ENCODE results near the gene SCN9A. TPM values are rescaled to one million over a fixed set of nuclear protein-coding genes. Genes with fewer than 3 reads are reported as not detected.

Gene SCN9A
- total and polyA plus RNA-seq, 2 donors from 2014 or later: 0.99 to 5.3 TPM

- no peak overlapping the region for H3K27ac ChIP-seq (ENCODE audit: low read depth in 2 of 2, low read length in 2 of 2)
- H3K9me3 ChIP-seq (ENCODE audit: control insufficient read depth in 2 of 3, insufficient read depth in 1 of 3, low read length in 3 of 3): no peaks in the 10 kb centered on the region
- H3K4me3 ChIP-seq (ENCODE audit: low read length in 3 of 3): no peak overlapping the region
- DNase-seq: no peak
- intact Hi-C loops (cut with DNase I): no loop called here
- no peaks in the 10 kb centered on the region for H3K27me3 ChIP-seq (ENCODE audit: control insufficient read depth, insufficient read depth, low read length)
- TF ChIP-seq CTCF (IDR thresholded peaks at IDR 0.05; ENCODE audit: borderline replicate concordance, extremely low read depth, insufficient read depth): no peak
- H3K36me3 ChIP-seq (ENCODE audit: control insufficient read depth in 2 of 3, insufficient read depth in 3 of 3, low read length in 3 of 3): no peaks in the 10 kb centered on the region
- H3K4me1 ChIP-seq (ENCODE audit: control insufficient read depth in 2 of 3, insufficient read depth in 2 of 3, low read depth in 1 of 3, low read length in 3 of 3): peaks cover 0 to 4% (median 0%) of the 10 kb centered on the region in 3 donors
- H3K9ac ChIP-seq (ENCODE audit: low read length in 3 of 3): no peak overlapping the region
- no peak for FAIRE-seq
Measured at GRCh38 chr2:166239548-166239947, 136.2 kb downstream of the SCN9A start.

GRCh38 chr2:166238176-166238575, 137.6 kb downstream of the SCN9A start:
- no peak overlapping the region for H3K9ac ChIP-seq (ENCODE audit: low read length in 3 of 3)
- intact Hi-C loops (cut with DNase I): no loop called here
- no peaks in the 10 kb centered on the region for H3K9me3 ChIP-seq (ENCODE audit: control insufficient read depth in 2 of 3, insufficient read depth in 1 of 3, low read length in 3 of 3)
- no peaks in the 10 kb centered on the region for H3K27me3 ChIP-seq (ENCODE audit: control insufficient read depth, insufficient read depth, low read length)
- peaks cover 0 to 4% (median 0%) of the 10 kb centered on the region in 3 donors for H3K4me1 ChIP-seq (ENCODE audit: control insufficient read depth in 2 of 3, insufficient read depth in 2 of 3, low read depth in 1 of 3, low read length in 3 of 3)
- no peak for DNase-seq
- no peak overlapping the region for H3K4me3 ChIP-seq (ENCODE audit: low read length in 3 of 3)
- no peak for TF ChIP-seq CTCF (IDR thresholded peaks at IDR 0.05; ENCODE audit: borderline replicate concordance, extremely low read depth, insufficient read depth)
- H3K36me3 ChIP-seq (ENCODE audit: control insufficient read depth in 2 of 3, insufficient read depth in 3 of 3, low read length in 3 of 3): no peaks in the 10 kb centered on the region
- no peak for FAIRE-seq
- H3K27ac ChIP-seq (ENCODE audit: low read depth in 2 of 2, low read length in 2 of 2): no peak overlapping the region

GRCh38 chr2:166234112-166234846, 141.5 kb downstream of the SCN9A start:
- no peaks in the 10 kb centered on the region for H3K27me3 ChIP-seq (ENCODE audit: control insufficient read depth, insufficient read depth, low read length)
- no peak for TF ChIP-seq CTCF (IDR thresholded peaks at IDR 0.05; ENCODE audit: borderline replicate concordance, extremely low read depth, insufficient read depth)
- intact Hi-C loops (cut with DNase I): no loop called here
- H3K27ac ChIP-seq (ENCODE audit: low read depth in 2 of 2, low read length in 2 of 2): no peak overlapping the region
- no peaks in the 10 kb centered on the region for H3K36me3 ChIP-seq (ENCODE audit: control insufficient read depth in 2 of 3, insufficient read depth in 3 of 3, low read length in 3 of 3)
- H3K4me3 ChIP-seq (ENCODE audit: low read length in 3 of 3): no peak overlapping the region
- peaks cover 0 to 15% (median 3%) of the 10 kb centered on the region in 3 donors for H3K4me1 ChIP-seq (ENCODE audit: control insufficient read depth in 2 of 3, insufficient read depth in 2 of 3, low read depth in 1 of 3, low read length in 3 of 3)
- no peak overlapping the region for H3K9ac ChIP-seq (ENCODE audit: low read length in 3 of 3)
- no peaks in the 10 kb centered on the region for H3K9me3 ChIP-seq (ENCODE audit: control insufficient read depth in 2 of 3, insufficient read depth in 1 of 3, low read length in 3 of 3)
- no peak for DNase-seq
- FAIRE-seq: no peak
